COLO829 (cell line): ENCODE results near the gene ATAD3C.
A peak's percentile ranks its signal among the peaks of the same experiment; 100 is the strongest.
"Not testable (repeated sequence)": the region's sequence is repeated elsewhere in the genome, so short reads cannot be mapped to it uniquely, and the experiment has no call there.

ENCODE experiments used
- DNase-seq: peaks from one replicate; pipeline ENCODE4 v3.0.0; 2012; ENCODE audit warnings: low spot score

The ATAD3C gene

GRCh38 chr1:1432274-1432950 lies 17.1 kb upstream of the ATAD3C start:
- no peak for DNase-seq

- peak; percentile 68 for DNase-seq
Measured at GRCh38 chr1:1432951-1433803, 16.3 kb upstream of the ATAD3C start.

- DNase-seq = no peak
Measured at GRCh38 chr1:1433804-1434130, 15.7 kb upstream of the ATAD3C start.

DNA sequence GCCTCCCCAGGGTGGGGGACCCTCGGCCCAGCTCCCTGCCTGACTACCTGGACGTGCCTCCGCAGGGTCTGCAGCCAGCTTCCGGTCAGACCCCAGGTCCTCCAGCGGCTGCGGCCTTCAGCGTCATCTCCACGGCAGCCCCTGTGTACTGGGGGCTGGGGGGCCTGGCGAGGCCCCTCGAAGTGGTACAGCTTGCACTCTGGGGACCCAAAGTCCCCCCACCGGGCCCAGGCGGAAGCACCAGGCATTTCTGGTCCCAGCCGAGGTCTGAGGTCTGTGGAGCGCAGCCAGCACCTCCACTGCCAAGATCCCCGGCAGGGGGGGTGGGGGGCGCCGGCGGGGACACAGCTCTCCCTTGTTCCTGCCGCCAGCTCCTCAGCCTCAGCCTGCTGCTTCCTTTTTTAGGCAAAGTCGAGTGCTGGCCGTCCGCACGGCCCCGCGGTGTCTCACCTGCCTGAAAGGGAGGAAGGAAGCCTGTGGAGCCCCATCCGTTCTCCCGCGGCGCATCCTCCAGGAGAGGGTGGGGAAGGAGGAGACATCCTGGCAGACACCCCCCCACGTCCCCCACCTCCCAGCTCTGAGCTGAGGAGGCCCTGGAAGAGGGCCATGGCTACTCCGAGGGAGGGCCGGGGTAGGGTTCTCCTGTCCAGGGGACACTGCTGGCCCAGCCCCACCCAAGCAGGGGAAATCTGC lies 15.2 kb upstream of the ATAD3C start:
- DNase-seq = no peak

GRCh38 chr1:1434824-1435105 lies 14.7 kb upstream of the ATAD3C start:
- no peak for DNase-seq

- DNase-seq = peak; percentile 70
Measured at GRCh38 chr1:1435106-1435903, 14.2 kb upstream of the ATAD3C start, which contains the start of gene VWA1. TSS of gene VWA1 (plus strand) at chr1:1435690. CDS start at chr1:1435749, 59 bp downstream.

GRCh38 chr1:1435911-1436629 lies 13.4 kb upstream of the ATAD3C start:
- no peak for DNase-seq

- DNase-seq = no peak
Measured at GRCh38 chr1:1436630-1437032, 12.9 kb upstream of the ATAD3C start.

DNA sequence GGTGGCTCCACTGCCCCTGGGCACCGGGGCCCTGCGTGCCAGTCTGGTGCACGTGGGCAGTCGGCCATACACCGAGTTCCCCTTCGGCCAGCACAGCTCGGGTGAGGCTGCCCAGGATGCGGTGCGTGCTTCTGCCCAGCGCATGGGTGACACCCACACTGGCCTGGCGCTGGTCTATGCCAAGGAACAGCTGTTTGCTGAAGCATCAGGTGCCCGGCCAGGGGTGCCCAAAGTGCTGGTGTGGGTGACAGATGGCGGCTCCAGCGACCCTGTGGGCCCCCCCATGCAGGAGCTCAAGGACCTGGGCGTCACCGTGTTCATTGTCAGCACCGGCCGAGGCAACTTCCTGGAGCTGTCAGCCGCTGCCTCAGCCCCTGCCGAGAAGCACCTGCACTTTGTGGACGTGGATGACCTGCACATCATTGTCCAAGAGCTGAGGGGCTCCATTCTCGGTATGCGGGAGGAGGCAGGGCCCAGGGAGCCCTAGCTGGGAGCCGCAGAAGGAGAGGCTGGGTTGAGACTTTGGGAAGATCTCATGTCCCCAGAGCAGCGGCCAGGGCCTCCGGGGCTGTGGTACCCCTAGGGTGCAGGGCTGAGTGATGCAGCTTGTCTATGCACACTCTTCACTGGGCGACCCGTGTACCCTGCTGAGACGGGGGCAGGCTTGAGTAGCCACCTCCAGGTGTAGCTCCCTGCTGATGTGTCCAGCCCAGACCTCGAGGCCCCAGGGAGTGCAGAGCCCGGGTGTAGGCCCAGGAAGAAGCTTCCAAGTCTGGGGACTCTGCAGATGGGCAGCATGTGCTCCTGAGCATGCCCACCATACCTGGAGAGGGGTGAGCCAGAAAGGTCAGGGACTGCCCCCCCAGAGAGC lies 12.2 kb upstream of the ATAD3C start:
- no peak for DNase-seq

- no peak for DNase-seq
Measured at GRCh38 chr1:1437904-1438376, 11.5 kb upstream of the ATAD3C start.

- no peak for DNase-seq
Measured at GRCh38 chr1:1438531-1439381, 10.7 kb upstream of the ATAD3C start.

GRCh38 chr1:1439546-1440261 lies 9.8 kb upstream of the ATAD3C start:
- no peak for DNase-seq

DNA sequence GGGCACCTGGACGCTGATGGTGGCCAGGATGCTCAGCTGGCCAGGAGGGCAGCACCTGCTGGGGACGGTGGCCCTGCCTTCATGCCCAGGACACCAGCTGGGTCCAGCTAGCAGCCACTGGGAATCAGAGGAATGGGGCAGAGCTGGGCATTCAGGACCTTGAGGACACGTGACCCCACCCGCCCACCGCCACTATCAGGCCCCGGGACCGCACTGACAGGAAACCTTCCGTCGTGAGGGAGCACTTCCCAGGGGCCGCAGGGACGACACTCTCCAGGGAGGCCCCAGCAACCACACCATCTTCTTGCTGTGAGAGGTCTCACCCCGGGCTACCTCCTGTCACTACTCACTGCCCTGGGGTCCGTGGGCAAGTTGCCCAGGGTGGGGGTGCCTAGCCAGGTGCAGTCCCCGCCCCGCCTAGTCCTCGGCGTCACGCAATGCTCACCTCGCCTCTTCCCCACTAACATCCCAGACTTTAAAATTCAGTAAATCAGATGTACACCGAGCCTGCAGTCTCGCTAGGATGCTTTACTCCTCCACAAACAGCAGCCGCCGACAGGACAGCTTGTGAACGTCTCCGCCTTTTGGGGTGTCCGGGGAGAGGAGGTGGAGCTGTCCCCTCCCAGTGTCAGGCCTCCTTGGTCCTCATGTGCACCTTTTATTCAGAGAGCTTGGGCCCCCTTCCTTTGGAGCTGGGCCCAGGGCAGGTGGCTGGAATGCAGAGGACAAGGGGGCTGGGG lies 9.1 kb upstream of the ATAD3C start:
- DNase-seq = no peak

DNA sequence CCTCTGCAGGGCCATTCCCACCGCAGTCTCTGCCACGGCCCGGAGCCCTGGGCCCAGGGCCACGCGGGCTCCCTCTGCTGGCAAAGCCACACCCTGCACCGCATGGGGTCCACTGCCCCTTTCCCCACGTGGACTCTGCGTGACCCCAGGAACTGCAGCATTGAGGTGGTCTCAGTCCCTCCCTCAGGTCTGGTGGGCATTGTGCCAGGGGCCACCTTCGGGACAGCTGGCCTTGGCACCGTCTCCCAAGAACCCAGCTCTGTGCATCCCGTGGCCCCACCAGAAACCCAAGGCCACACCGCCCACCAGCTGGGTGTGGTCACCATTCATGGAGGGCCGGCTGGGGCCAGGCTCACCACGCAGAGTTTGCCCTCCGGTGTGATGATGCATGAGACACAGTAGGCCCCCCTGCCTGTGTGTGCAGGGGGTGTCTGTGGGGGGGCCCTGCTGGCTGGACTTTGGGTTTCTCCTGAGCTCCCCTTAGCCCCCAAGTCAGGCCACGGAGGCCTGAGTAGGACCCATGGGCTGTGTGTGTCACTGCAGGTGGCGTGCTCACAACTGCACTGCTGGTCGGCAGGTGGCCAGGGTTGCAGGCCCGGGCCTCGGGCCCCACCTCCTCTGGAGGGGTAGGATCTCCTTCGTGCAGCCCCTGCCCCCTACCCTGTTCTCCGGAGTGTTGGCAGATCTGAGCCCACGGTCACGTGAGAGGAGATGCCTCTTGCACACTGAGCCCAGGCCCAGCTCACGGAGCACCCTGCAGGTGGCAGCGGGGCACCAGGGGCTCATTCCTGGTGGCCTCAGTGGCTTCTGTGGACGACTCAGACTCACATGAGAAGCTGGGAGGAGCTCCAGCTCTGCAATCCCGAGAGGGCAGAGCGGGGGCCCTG lies 8.2 kb upstream of the ATAD3C start:
- DNase-seq = peak; percentile 62

DNA sequence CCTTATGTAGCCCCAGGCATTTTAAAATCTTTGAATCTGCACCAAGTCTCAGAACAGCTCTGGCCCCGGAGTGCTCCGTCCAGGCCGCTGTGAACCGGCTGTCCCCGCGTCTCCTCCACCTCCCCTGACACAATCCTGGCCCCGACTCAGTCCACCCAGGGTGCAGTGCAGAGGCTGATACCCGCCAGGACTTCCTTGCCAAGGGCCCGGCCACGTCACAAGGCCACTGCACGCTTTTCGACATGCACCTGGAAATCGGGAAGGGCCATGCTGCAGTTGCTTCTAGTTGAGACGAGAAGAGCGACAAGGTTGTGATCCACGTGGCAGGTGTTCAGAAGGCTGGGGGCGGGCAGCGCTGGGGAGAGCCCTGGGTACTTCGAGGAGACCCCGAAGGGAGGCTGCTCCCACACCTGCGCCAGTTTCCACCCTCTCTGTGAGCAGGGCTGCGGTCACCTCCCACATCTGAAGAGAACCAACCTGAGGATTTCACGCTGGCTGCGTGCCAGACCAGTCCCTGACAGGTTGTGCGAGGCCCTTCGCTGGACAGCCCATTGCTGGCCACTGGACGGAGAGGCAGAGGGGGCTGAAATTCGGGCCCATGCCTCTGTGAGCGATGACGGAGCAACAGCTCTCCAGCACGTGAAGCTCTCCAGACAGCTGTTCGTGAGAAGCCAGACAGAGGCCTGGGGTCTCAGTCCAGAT lies 7.3 kb upstream of the ATAD3C start:
- DNase-seq = no peak

DNA sequence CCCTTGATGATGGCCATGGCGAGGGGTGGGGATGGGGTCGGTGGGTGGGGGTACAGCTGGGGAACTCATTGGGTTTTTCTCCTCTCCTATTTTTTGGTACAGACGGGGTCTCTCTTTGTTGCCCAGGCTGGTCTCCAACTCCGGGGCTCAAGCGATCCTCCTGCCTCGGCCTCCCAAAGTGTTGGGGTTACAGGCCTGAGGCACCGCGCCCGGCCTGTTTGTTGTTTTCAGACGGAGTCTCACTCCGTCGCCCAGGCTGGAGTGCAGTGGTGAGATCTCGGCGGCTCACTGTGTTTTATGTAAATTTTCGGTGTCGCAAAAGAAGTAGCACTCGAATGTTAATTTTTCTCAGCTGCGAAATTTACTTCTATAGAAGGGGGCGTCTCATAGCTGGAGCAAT lies 2.9 kb upstream of the ATAD3C start:
- not testable (repeated sequence) for DNase-seq

GRCh38 chr1:1450616-1451015 lies 1.1 kb downstream of the ATAD3C start:
- DNase-seq = not testable (repeated sequence)
